K562 (cell line): Measurements from ENCODE around the gene FANCC. TPM values are rescaled to one million over a fixed set of nuclear protein-coding genes. Genes with fewer than 3 reads are reported as not detected.

ENCODE experiments used
- ATAC-seq: fragments of 200-7000 bp; cut with Tn5 transposase; 3 replicates; pipeline ENCODE4 v1.9.1; 2020; ENCODE audit warnings: moderate library complexity
- BruUV-seq: library from RNA; stranded (reverse); fragments of 400-500 nt; replicated peaks from 2 replicates; lab custom pipeline; 2021; lab: Mats Ljungman, UMichigan
- CTCF ChIA-PET: fragments of 300-600 bp; formaldehyde crosslinking; extraction: SDS; loops from one replicate; lab custom pipeline; 2021; ENCODE audit warnings: low intra/inter-chr PET ratio; lab: Yijun Ruan, JAX
- POLR2A ChIA-PET: fragments of 300-600, 350-650 bp; sonication (Branson Sonifier 250); formaldehyde crosslinking; extraction: SDS; loops from one replicate; lab custom pipeline; 2021; ENCODE audit warnings: antibody characterized with exemption, inconsistent platforms; lab: Yijun Ruan, JAX
- DNase-seq, 4 experiments: peaks; one replicate each; pipeline versions ENCODE4 v3.0.0 to v3.0.0-alpha.2; 2011 to 2018; ENCODE audit warnings: low spot score in 3 of 4, mixed read lengths in 3 of 4; ENCODE audit errors: extremely low read depth in 1 of 4
- FAIRE-seq: peaks from 2 replicates; lab custom pipeline; 2011; peaks lifted over from hg19 to GRCh38; lab: Jason Lieb, UNC
- H2AFZ ChIP-seq: 2 replicates; pipeline ENCODE4 v1.6.0; 2011; ENCODE audit warnings: low read depth, low read length, control low read depth, inconsistent platforms
- H3K27ac ChIP-seq: fragments of 200-600 bp; 3 replicates; pipeline ENCODE4 v1.8.0; 2011; ENCODE audit warnings: low read depth, mild to moderate bottlenecking, control low read depth, inconsistent platforms, low read length, moderate library complexity, mixed read lengths; ENCODE audit errors: extremely low read depth
- H3K27me3 ChIP-seq, 2 experiments: fragments of 300-600 bp in 1 of 2; 2 replicates in 1 of 2; 3 replicates in 1 of 2; pipeline versions ENCODE4 v1.6.0 to v1.8.0; 2011; ENCODE audit warnings: inconsistent platforms in 2 of 2, low read length in 2 of 2, mild to moderate bottlenecking in 1 of 2, mixed read lengths in 1 of 2, moderate library complexity in 1 of 2; ENCODE audit not compliant: control insufficient read depth in 2 of 2, insufficient read depth in 2 of 2
- H3K36me3 ChIP-seq: fragments of 300-600 bp; 3 replicates; pipeline ENCODE4 v1.8.0; 2011; ENCODE audit warnings: mild to moderate bottlenecking, low read length, inconsistent platforms; ENCODE audit not compliant: control insufficient read depth, insufficient read depth
- H3K4me1 ChIP-seq, 2 experiments: fragments of 200-600 bp in 1 of 2; replicated peaks in 1 of 2; 2 replicates in 1 of 2; 3 replicates in 1 of 2; pipeline versions ENCODE4 v1.5.1 to v1.8.0; 2011; ENCODE audit warnings: inconsistent platforms in 2 of 2, low read length in 2 of 2, mild to moderate bottlenecking in 1 of 2, mixed read lengths in 1 of 2, moderate library complexity in 1 of 2; ENCODE audit not compliant: control insufficient read depth in 2 of 2, insufficient read depth in 2 of 2
- H3K4me2 ChIP-seq: 2 replicates; pipeline ENCODE4 v1.6.1; 2011; ENCODE audit warnings: low read length, control low read depth, inconsistent platforms, mixed read lengths; ENCODE audit not compliant: insufficient read depth
- H3K4me3 ChIP-seq: fragments of 200-600 bp; sonication (generic), shearing (Covaris generic); 2 replicates; pipeline ENCODE4 v1.5.1; 2016; ENCODE audit warnings: control low read depth, inconsistent platforms
- H3K79me2 ChIP-seq: fragments of 200-600 bp; 3 replicates; pipeline ENCODE4 v1.8.0; 2011; ENCODE audit warnings: low read length, inconsistent platforms; ENCODE audit not compliant: control insufficient read depth, insufficient read depth
- H3K9ac ChIP-seq, 2 experiments: 2 replicates each; pipeline versions ENCODE4 v1.6.0 to v1.6.1; 2011; ENCODE audit warnings: low read depth in 2 of 2, low read length in 2 of 2, control low read depth in 1 of 2, inconsistent platforms in 1 of 2, mild to moderate bottlenecking in 1 of 2, mixed read lengths in 1 of 2; ENCODE audit not compliant: insufficient read depth in 1 of 2
- H3K9me1 ChIP-seq: one replicate; pipeline ENCODE4 v1.6.0; 2011; ENCODE audit warnings: inconsistent platforms, mild to moderate bottlenecking, low read length, moderate library complexity; ENCODE audit not compliant: control insufficient read depth, insufficient read depth
- H3K9me3 ChIP-seq: replicated peaks from 2 replicates; pipeline ENCODE4 v1.5.1; 2011; ENCODE audit warnings: low read depth, low read length, inconsistent platforms; ENCODE audit not compliant: control insufficient read depth, insufficient read depth
- H4K20me1 ChIP-seq: replicated peaks from 2 replicates; pipeline ENCODE4 v1.6.1; 2011; ENCODE audit warnings: low read length, inconsistent platforms, mixed read lengths; ENCODE audit not compliant: control insufficient read depth, insufficient read depth
- CHD7 ChIP-seq: fragments of 200-600 bp; sonication (generic); IDR thresholded peaks from one replicate; pipeline ENCODE4 v1.6.1; 2012; ENCODE audit warnings: mild to moderate bottlenecking, low read depth, low read length, inconsistent platforms
- THRA ChIP-seq: fragments of 450-650 bp; IDR thresholded peaks from 2 replicates; pipeline ENCODE4 v1.6.1; 2017; ENCODE audit warnings: mild to moderate bottlenecking, moderate library complexity
- WGBS: fragments of 100-300 bp; shearing (Covaris generic); methylation state at CpG from one replicate; pipeline ENCODE4 v1.1.6; 2016; ENCODE audit warnings: low coverage, mixed read lengths; ENCODE audit not compliant: insufficient coverage; ENCODE audit errors: missing lambda C conversion rate; 5-methylcytosine and 5-hydroxymethylcytosine counted together
- in situ Hi-C: fragments of 300-500 bp; cut with MboI; formaldehyde crosslinking; loops from 4 replicates; pipeline ENCODE4 v1.15.0; 2018; ENCODE audit warnings: inconsistent platforms, mixed read lengths
- intact Hi-C: fragments of 100-400 bp; cut with micrococcal nuclease; formaldehyde crosslinking; loops from 2 replicates; pipeline ENCODE4 v1.14.2; 2022
- polyA plus RNA-seq, 8 experiments: library from polyadenylated mRNA; depleted of rRNA in 4 of 8; stranded (reverse) in 5 of 8; unstranded in 3 of 8; fragments of >200 nt; fragmentation: Nextera tagmentation in 2 of 8; fragmentation: Illumina TruSeq in 1 of 8; extraction: Ambion mirVana in 2 of 8; extraction: Trizol in 1 of 8; gene quantifications; 2 replicates each; pipeline versions ENCODE4 v1.2.1 to v1.2.3, GENCODE V29; 2011 to 2014; ENCODE audit warnings: inconsistent platforms in 1 of 8, missing spikeins in 1 of 8
- total RNA-seq, 7 experiments: library from RNA; depleted of rRNA in 6 of 7; stranded (reverse); fragments of >200 nt in 6 of 7; fragmentation: Illumina TruSeq in 2 of 7; extraction: Trizol in 2 of 7; gene quantifications; 2 replicates each; pipeline versions ENCODE4 v1.2.1 to v1.2.3, GENCODE V29; 2011 to 2021; ENCODE audit warnings: low replicate concordance in 1 of 7

FANCC gene
- total and polyA plus RNA-seq, 9 of the 15 experiments (the other 6 are each of a cell fraction or from before 2014, with no cell fraction given), result 4.6 to 18.4 (median 14.2) TPM

GRCh38 chr9:95204310-95204709 lies 113.2 kb downstream of the FANCC start:
- WGBS, result 77% methylated on average over 3 of the region's 3 CpGs
- DNase-seq, result no peak

More at GRCh38 chr9:95204310-95204709, 113.2 kb downstream of the FANCC start:
- Histone ChIP-seq H3K36me3 (no peaks in the 10 kb centered on the region), H3K9me3 (no peaks in the 10 kb centered on the region), H3K79me2 (no peaks in the 10 kb centered on the region), H3K9me1 (no peaks in the 10 kb centered on the region), H2AFZ (no peak overlapping the region), H3K27ac (no peak overlapping the region), H3K4me3 (no peak overlapping the region), H3K9ac (no peak overlapping the region), H4K20me1 (no peaks in the 10 kb centered on the region; the same call in 1 of the 2 replicates), H3K4me2 (no peak overlapping the region), H3K27me3 (no peaks in the 10 kb centered on the region), H3K4me1 (no peaks in the 10 kb centered on the region)
- POLR2A ChIA-PET, result no interaction called here
- TF ChIP-seq THRA (no peak), CHD7 (no peak)
- CTCF ChIA-PET, result no interaction called here
- intact Hi-C loops, result no loop called here
- ATAC-seq (no peak), FAIRE-seq (no peak)
- BruUV-seq, result no TSS peak
- in situ Hi-C loops, result no loop called here
